ENCODE data around the gene DNAJC1. TPM values are rescaled to one million over a fixed set of nuclear protein-coding genes. Genes with fewer than 3 reads are reported as not detected.

DNAJC1 gene
- total and polyA plus RNA-seq, 10 of the 15 experiments (the other 5 are each of a cell fraction or from before 2014, with no cell fraction given), result 2.5 to 39.3 (median 20.4) TPM

- ATAC-seq (no peak), DNase-seq (ENCODE audit: low read depth, low spot score) (no peak), FAIRE-seq (no peak)
- in situ Hi-C loops (cut with MboI), result no loop called here
- H3K4me3 ChIP-seq, result no peak overlapping the region
- H3K4me1 ChIP-seq (ENCODE audit: control insufficient read depth, insufficient read depth, low read length), result no peaks in the 10 kb centered on the region
- intact Hi-C loops (cut with micrococcal nuclease; ENCODE audit: unreplicated experiment), result no loop called here
- no TSS peak for BruUV-seq (replicated peaks)
- TF ChIP-seq TARDBP (IDR thresholded peaks at IDR 0.05; ENCODE audit: borderline replicate concordance), result no peak
- TF ChIP-seq E4F1 (IDR thresholded peaks at IDR 0.05; ENCODE audit: borderline replicate concordance, partially characterized antibody), result no peak
- TF ChIP-seq E2F4 (IDR thresholded peaks at IDR 0.05; ENCODE audit: low read depth, low read length), result no peak
- no peak for TF ChIP-seq ZNF217 (IDR thresholded peaks at IDR 0.05)
- TF ChIP-seq EZH2 (IDR thresholded peaks at IDR 0.05; ENCODE audit: borderline replicate concordance, control insufficient read depth, low read depth, low read length), result no peak
- no peak for TF ChIP-seq MAX (IDR thresholded peaks at IDR 0.05; ENCODE audit: low read depth, low read length)
- no peak overlapping the region for H2AFZ ChIP-seq (ENCODE audit: control insufficient read depth, low read depth, low read length)
- 99% methylated on average over 7 of the region's 7 CpGs for WGBS (ENCODE audit: insufficient coverage, insufficient replicate concordance, low lambda C conversion rate, missing lambda C conversion rate)
- ChIA-PET POLR2A (interaction anchor here (0.6 kb wide), 1 partner anchor 362 kb away, joined by 3 read pairs; no protein-coding TSS in a partner anchor), CTCF (no interaction called here), SMC1A (ENCODE audit: uncharacterized antibody, unreplicated experiment) (no interaction called here), RAD21 (ENCODE audit: unreplicated experiment) (interaction anchor here (0.6 kb wide), 1 partner anchor 131 kb away, joined by 3 read pairs; no protein-coding TSS in a partner anchor)
- no peak overlapping the region for H3K27ac ChIP-seq (ENCODE audit: control insufficient read depth, insufficient read depth)
- H3K4me2 ChIP-seq (ENCODE audit: control insufficient read depth, insufficient read depth), result no peak overlapping the region
- no peaks in the 10 kb centered on the region; a peak in 4 of 4 replicates for H3K36me3 ChIP-seq (ENCODE audit: control insufficient read depth in 2 of 2, insufficient read depth in 2 of 2, low read length in 1 of 2)
- H3K9ac ChIP-seq (ENCODE audit: control insufficient read depth, insufficient read depth, low read length), result no peak overlapping the region
- H4K20me1 ChIP-seq (ENCODE audit: control insufficient read depth, insufficient read depth), result no peaks in the 10 kb centered on the region
- H3K27me3 ChIP-seq (replicated peaks in 1 of 2; ENCODE audit: control insufficient read depth in 2 of 2, insufficient read depth in 2 of 2, low read length in 1 of 2), result no peaks in the 10 kb centered on the region
- H3K79me2 ChIP-seq (ENCODE audit: control insufficient read depth, insufficient read depth, low read length), result no peaks in the 10 kb centered on the region
- H3K9me3 ChIP-seq (replicated peaks; ENCODE audit: control insufficient read depth, insufficient read depth, low read length), result no peaks in the 10 kb centered on the region
These were observed 244.8 kb downstream of the DNAJC1 start for GRCh38 chr10:21758696-21759095.

Data from GM12878 (cell line).